GM19043 (cell line): ENCODE results near the gene ADAMTSL5.
"Not testable (repeated sequence)": the region's sequence is repeated elsewhere in the genome, so short reads cannot be mapped to it uniquely, and the experiment has no call there.

Source experiments
- ATAC-seq: cut with Tn5 transposase; IDR thresholded peaks from one replicate; pipeline ENCODE4 v1.9.1; 2021; ENCODE audit warnings: low read depth; ENCODE audit not compliant: unreplicated experiment

ADAMTSL5 gene

DNA sequence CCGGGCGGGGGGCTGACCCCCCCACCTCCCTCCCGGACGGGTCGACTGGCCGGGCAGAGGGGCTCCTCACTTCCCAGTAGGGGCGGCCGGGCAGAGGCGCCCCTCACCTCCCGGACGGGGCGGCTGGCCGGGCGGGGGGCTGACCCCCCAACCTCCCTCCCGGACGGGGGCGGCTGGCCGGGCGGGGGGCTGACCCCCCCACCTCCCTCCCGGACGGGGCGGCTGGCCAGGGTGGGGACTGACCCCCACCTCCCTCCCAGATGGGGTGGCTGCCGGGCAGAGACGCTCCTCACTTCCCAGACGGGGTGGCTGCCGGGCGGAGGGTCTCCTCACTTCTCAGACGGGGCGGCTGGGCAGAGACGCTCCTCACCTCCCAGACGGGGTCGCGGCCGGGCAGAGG lies 13.6 kb downstream of the ADAMTSL5 start:
- not testable (repeated sequence) for ATAC-seq

DNA sequence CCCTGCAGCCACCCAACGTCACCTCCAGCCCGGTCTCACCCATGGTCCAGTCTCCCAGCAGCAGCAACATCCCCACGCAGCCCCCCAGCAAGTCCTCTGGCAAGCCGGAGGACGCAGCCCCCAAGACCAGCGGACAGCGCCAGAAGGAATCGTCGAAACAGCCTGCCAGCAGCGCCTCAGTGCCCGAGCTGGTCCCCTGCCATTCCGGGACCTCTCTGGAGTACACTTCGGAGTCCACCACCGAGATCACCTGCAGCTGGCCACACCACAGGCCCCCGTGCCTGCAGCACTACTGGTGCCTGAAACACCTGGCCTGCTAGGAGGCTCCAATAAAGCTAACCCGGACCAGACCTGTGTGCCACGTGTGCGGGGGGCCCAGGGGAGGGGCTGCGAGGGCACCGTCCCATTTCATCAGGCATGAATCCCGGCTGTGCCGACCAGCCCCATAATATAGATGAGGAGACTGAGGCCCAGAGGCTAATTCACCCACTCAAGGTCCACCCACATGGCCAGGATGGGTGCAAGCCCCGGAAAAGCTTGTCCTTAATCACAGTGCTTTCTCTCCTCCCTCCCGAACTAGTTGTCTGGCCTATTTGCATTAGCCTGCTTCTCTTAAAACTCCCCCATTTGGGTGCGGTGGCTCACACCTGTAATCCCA lies 15.1 kb downstream of the ADAMTSL5 start:
- ATAC-seq: no peak

DNA sequence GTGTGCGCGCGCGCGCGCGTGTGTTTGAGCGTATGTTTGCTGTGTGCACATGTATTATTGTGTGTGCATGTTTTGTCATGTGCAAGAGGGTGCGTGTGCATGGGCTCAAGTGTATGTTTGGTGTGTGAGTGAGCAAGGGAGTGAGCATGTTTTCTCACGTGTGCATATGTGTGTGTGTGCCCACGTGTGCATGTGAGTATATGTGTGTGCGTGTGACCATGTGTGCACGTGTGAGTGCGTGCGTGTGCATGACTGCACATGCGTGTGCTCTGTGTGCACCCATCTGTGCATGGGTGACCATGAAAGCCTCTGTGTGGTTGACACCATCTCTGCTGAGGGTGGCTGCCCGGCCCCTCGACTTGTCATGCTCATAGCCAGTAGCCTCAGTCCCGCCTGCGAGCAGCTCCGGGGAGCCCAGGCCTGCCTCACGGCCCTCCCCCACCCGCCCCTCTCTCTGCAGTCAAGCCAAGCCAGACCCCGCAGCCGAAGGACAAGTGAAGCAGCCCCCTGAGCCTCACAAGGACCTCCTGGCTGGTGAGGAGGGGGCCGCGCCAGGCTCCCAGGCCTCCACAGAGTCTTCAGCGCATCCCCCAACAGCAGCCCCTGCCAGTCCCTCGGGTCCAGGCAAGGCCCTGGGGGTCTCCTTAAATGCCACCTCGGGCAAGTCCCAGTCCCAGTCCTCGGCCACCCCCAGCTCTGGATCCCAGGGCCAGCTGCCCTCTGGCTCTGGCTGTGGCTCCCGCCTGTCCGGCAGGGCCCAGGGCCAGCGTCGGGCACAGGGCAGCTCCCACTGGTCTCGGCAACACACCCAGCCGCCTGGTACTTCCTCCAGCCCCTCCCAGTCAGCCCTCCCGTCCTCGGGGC lies 15.9 kb downstream of the ADAMTSL5 start:
- no peak for ATAC-seq

DNA sequence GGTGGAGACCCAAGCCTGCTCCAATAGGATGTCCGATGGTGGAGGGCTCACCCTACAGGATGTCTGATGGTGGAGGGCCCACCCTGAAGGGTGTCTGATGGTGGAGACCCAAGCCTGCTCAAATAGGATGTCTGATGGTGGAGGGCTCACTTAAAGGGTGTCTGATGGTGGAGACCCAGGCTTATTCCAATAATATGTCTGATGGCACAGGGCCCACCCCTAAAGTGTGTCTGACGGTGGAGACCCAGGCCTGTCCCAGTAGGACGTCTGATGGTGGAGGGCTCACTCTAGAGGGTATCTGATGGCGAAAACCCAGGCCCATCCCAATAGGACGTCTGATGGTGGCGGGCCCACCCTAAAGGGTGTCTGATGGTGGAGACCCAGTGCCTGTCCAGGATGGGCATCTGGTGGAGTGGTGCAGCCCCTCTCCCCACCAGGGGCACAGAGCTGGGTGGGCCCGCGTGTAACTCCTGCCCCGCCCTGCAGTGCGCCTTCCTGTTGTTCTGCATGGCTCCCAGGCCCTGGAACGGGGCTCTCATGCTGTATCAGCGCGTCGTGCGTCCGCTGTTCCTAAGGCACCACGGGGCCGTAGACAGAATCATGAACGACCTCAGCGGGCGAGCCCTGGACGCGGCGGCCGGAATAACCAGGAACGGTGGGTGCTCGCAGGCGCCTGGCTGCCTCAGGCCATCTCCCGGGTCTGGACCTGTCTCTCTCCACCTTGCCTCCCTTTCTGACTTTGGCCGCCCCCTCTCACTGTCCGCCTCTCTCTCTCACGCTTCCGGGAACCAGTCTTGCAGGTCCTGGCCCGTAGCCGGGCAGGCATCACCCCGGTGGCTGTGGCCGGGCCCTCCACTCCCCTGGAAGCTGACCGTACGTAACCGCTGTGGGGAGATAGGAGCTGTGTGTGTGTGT lies 16.8 kb downstream of the ADAMTSL5 start:
- no peak for ATAC-seq

DNA sequence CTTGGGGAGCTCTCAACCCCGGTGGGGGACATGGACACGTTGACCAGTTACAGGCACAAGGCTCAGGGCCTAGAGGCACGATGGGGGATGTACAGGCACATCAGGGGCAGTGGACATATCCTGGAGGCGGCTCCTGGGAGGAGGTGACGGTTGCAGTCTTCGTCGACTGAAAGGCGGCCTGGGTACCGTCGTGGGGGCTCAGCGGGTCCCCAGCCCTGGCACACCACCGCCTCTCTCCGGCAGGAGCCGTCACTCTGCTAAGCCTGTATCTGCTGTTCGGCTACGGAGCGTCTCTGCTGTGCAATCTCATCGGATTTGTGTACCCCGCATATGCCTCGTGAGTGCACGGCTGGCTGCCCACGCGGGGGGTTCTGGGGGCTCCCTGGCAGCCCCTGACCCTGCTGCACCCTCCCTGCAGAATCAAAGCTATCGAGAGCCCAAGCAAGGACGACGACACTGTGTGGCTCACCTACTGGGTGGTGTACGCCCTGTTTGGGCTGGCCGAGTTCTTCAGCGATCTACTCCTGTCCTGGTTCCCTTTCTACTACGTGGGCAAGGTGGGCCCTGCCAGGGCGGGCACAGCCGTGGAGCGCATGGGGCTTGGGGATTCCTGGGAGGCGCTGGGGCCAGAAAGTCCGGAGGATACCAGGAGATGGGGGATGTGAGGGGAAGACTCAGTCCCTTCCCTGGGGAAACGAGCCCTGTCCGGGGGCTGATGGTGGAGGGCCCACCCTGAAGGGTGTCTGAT lies 17.6 kb downstream of the ADAMTSL5 start:
- ATAC-seq: no peak

DNA sequence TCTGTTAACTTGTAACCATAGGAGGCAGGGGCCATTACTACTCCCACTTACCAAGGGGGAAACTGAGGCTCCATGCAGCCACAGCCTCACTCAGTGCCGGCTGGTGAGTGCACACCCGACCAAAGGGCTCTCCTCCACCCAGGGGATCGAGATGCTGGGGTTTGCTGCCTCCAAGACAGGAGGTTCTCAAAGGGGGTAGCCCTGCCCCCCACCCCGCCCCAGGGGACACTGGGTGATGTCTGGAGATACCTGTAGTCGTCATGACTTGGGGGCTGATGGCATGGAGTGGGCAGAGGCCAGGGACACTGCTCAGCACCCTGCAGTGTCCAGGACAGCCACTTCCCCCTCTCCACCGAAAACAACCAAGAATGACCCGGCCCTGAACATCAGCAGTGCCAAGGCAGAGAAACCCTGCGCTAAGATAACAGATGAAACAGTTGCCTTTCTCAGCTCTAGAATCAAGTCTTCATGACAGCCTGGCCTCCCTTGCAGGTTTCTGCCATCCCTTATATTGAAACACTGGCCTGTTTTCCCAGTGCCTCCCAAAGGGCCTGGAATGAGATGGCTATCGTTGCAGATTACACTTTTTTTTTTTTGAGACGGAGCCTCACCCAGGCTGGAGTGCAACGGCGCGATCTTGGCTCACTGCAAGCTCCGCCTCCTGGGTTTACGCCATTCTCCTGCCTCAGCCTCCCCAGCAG lies 18.6 kb downstream of the ADAMTSL5 start:
- no peak for ATAC-seq

DNA sequence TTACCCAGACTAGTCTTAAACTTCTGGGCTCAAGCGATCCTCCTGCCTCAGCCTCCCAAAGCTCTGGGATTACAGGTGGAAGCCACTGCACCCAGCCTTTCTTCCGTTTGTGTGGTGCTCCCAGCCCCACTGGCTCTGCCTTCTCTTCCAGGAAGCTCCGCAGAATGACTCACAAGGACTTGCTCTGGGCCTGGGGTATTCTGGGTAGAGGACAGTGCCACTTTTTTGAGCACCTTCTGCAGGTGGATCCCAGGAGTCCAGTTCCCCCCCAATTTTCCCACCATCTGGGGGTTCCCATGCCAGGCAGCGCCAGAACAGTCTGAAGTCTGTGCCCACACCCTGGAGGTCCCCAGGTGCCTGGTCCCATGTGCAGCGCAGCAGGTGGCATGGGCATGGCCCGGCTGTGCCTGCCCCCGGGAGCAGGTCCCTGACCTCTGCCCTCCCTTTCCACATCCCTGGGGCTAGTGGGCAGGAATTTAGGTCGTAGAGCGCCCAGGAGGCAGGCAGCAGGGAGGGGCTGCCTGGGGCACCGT lies 20.3 kb downstream of the ADAMTSL5 start:
- ATAC-seq: no peak

DNA sequence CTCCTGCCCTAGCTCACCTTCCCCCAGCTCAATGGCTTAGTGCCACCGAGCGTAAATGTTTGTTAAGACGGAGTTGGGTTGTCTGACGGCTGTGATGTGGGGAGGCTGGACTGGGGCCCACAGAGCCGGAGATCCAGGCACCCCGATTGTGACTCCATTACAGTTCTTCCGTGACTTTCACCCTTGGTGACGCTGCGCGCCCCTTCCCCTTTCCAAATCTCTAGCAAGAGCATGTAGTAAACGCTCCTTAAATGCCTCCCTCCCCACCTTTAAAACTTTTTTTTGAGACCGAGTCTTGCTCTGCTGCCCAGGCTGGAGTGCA lies 21.0 kb downstream of the ADAMTSL5 start:
- no peak for ATAC-seq

DNA sequence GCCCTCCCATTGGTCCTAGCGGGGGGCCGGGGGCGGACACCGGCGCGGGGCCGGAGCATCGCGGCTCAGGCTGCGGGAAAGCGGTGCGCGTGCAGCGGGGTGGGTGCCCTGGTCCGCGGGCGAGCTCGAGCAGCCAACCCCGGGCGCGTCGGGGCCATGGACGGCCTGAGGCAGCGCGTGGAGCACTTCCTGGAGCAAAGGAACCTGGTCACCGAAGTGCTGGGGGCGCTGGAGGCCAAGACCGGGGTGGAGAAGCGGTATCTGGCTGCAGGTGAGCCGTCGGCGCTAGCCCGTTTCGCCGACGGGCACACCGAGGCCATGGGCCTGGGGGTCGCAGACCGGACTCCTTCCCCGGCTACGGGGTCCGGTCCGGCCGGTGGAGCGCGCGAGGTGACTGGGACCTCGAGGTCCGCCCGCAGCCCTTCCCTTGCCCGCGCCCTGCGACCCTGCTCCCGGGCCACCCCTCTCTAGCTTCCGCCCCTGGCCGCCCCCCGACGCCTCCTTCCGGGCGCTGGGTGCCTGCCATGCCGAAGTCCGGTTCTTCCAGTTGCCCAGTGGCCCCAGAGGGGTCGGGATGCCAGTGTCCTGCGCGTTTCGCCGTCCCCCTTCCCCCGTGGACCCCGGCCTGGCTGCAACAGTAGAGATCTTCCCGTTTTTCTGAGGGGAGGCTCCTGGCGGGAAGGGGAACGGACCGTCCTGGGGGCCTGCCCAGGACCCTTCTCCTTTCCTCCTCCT lies 21.5 kb downstream of the ADAMTSL5 start, which contains the start of gene REEP6:
Gene REEP6, plus strand, starts transcription at position 68 of the 735 bp plus-strand sequence. Its CDS starts 89 bp downstream, at position 157.
- no peak for ATAC-seq

DNA sequence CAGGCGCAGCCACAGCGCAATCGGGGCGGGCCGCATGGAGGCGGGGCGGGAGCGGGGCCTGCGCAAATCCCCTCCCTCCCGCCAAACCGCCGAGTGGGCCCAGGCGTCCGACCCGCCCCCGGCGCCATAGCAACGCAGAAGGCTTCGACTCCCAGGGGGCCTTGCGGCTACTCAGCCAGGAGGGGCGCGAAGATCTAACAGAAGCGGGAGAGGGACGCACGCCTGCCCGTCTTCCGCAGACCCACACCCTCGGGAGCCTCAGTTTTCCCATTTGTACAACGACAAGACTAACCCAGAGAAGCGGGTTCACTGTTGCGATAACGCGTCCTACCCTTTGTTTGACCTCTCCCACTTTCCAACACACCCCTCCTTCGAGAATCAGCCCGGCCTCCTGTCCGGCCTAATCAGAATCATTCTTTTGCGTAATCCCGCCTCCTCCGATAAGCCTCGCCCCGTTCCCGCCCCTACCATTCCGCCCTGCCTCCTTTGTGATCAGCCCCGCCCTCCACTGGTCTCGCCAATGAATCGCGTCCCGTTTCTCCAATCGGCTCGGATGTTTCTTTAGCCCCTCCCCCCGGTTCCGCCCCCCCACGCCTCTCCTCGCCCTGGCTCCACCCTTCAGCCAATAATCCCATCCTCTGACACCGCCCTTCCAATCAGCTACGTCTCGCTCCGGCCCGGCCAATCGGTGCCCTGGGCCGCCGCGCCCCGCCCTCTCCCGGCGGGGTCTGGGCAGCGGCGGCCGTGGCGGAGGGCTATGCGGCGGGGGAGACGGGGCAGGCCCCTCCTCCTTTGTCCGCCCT lies 22.3 kb downstream of the ADAMTSL5 start, which contains the start of gene PCSK4:
Gene PCSK4, minus strand, starts transcription at position 40 of the 803 bp plus-strand sequence. Its CDS starts 4 bp downstream, at position 36.
- peak; percentile 78 for ATAC-seq

DNA sequence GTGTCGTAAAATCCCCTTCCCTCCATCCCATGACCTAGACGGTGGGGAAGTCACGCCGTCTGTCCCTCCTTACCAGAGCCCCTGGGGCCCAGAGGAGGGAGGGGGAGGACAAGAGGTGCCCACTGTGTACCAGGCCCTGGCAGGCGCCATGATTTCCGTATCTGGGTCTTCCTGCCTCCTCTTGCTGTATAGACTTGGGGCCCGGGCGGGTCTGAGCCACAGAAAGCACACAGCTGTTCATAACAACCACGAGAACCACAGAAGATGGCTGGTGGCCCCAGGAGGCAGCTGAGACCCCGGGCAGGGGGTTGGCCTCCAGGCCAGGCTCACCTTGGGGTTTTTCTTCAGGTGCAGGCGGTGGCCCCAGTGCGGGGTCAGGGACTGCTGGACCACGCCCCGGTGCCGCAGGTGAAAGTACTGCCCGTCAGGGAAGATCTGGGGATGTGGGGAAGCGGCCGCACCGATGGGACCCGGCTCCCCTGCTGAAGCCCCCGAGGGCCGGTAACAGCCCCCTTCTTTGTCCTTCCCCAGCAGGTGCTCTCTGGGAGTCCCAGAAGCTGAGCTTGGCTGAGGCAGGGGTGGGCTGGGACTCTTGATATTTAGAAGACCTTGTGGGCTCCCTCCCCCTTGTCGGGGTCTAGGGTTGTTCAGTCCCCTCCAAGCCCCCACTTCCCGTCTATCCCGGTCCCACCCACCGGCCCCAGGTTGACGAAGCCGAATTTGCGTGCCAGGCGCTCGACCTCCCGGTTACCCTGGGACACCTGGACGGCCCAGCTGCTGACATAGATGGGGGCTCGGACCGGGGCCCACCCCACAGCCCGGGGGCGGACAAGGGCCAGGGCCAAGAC lies 23.1 kb downstream of the ADAMTSL5 start:
- ATAC-seq: no peak

DNA sequence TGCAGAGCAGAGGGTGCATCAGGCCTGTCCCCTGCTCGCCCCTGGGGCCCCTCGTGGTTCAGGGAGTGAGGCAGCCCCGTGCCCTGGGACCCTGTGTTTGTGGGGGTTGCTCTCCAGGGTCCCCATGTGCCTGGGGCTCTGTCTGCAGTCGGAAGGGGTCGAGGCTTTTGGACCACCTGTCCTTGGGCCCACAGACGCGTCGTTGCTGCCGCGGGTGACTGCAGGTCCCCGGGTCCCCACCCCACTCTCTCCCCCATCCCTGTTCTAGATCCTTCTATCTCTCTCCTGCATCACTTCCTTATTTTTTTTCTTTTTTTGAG lies 24.6 kb downstream of the ADAMTSL5 start:
- no peak for ATAC-seq

DNA sequence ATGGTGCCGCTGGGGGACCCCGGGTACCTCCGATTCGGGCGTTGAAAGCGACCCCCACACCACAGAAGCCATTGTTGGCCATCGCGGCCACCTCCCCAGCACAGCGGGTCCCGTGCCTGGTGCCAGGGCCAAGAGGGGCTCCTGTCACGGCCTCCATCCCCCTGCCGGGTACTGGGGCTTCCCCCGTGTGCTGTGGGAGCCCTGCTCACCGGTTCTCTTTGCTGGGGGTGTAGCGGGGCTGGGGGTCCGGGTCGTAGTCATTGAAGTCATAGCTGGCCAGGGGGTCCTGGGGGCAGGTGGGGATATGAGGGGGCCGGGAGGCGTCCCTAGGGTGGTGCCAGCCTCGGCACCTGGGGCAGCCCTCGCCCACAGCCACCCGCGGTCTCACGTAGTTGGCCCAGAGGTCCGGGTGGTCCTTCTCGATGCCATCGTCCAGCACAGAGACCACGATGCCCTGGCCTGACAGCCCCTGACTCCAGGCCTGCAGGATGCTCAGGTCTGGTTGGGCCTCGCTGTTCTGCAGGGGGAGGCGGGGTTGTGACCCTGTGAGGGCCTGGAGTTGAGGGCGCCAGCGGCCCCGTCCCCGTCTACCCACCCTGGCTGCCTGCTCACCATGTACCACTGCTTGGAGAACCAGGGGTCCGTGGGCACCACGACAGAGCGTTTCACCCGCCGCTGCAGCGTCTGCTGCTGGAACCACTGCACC lies 25.1 kb downstream of the ADAMTSL5 start:
- ATAC-seq: no peak

DNA sequence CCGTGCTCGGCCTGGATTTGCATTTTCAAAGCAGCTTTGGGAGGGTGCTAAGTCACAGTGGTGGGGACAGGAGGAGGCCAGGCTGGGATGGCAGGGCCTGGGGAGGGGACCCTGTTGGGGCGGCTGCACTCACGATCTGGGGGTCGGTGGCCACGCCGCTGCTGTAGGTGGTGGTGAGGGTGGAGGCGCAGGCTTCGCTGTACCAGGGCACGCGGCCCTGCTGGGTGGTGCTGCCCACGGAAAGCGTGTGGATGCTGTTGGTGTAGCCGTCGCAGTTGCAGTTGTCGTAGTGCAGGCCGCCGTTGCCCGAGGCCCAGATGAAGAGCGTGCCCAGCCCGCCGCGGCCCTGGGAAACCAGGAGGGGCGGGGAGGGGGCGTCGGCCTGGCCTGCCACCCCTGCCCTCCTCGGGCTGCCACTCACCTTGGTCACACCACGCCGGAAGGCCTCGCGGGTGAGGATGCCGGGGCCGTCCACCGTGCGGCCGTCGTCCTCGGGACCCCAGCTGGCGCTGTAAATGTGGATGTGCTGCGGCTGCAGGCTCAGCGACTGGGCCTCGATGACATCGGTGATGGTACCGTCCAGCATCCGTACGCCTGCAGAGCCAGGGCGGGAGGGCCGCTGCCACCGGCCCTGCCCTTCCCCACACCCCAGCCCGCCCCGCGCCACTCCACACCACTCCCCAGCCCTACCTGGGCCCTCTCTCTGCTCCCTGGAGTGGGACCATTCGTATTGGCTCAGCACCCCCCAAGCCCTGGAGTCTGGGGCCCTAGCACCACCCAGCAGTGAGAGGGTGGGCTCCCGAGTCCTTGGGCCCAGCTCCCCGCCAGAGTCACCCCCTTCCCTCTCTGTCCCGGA lies 25.9 kb downstream of the ADAMTSL5 start:
- ATAC-seq: no peak

DNA sequence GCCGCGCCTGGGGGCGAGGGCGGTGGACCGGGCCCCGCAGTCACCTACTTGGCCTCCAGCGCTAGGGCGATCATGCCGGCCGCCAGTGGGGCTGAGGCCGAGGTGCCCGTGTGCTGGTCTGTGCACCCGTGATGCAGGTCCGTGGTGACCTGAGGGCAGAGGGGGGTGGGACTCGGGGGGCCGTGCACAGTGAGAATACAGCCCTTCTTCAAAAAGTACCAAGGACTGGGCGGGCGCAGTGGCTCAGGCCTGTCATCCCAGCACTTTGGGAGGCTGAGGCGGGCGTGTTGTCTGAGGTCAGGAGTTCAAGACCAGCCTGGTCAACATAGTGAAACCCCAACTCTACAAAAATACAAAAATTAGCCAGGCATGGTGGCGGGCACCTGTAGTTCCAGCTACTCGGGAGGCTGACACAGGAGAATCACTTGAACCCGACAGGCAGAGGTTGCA lies 28.8 kb downstream of the ADAMTSL5 start:
- no peak for ATAC-seq
